IPS-15b (cell line): ENCODE measurements around the gene TMEM254.
"Not testable (repeated sequence)": the region's sequence is repeated elsewhere in the genome, so short reads cannot be mapped to it uniquely, and the experiment has no call there.

Source experiments
- H3K27me3 ChIP-seq: one replicate; pipeline ENCODE4 v1.6.1; 2013; ENCODE audit warnings: low read length; ENCODE audit not compliant: control insufficient read depth, insufficient read depth
- H3K36me3 ChIP-seq: one replicate; pipeline ENCODE4 v1.6.1; 2013; ENCODE audit warnings: low read length; ENCODE audit not compliant: control insufficient read depth, insufficient read depth
- H3K4me1 ChIP-seq: one replicate; pipeline ENCODE4 v1.6.1; 2013; ENCODE audit warnings: mild to moderate bottlenecking, low read length; ENCODE audit not compliant: control insufficient read depth, insufficient read depth
- H3K4me3 ChIP-seq: one replicate; pipeline ENCODE4 v1.5.1; 2013; ENCODE audit warnings: low read depth, low read length
- H3K9ac ChIP-seq: one replicate; pipeline ENCODE4 v1.6.1; 2013; ENCODE audit warnings: low read depth, mild to moderate bottlenecking, low read length
- H3K9me3 ChIP-seq: one replicate; pipeline ENCODE4 v1.6.1; 2013; ENCODE audit warnings: mild to moderate bottlenecking, low read length; ENCODE audit not compliant: control insufficient read depth, insufficient read depth

Gene TMEM254

GRCh38 chr10:80079312-80079719, 851 bp downstream of the TMEM254 start:
- Histone ChIP-seq H3K9ac (peak overlapping the region; percentile 60), H3K36me3 (no peaks in the 10 kb centered on the region), H3K9me3 (no peaks in the 10 kb centered on the region)

GRCh38 chr10:80081026-80081425, 2.6 kb downstream of the TMEM254 start:
- H3K36me3 ChIP-seq: no peaks in the 10 kb centered on the region

More at GRCh38 chr10:80079312-80079719, 851 bp downstream of the TMEM254 start:
- no peaks in the 10 kb centered on the region for H3K4me1 ChIP-seq
- no peaks in the 10 kb centered on the region for H3K27me3 ChIP-seq
- H3K4me3 ChIP-seq: peak overlapping the region; percentile 83

GRCh38 chr10:80081801-80082750, 3.6 kb downstream of the TMEM254 start:
- Histone ChIP-seq H3K9me3 (no peaks in the 10 kb centered on the region), H3K9ac (no peak overlapping the region), H3K4me1 (no peaks in the 10 kb centered on the region), H3K4me3 (no peak overlapping the region), H3K36me3 (no peaks in the 10 kb centered on the region), H3K27me3 (no peaks in the 10 kb centered on the region)

More at GRCh38 chr10:80081026-80081425, 2.6 kb downstream of the TMEM254 start:
- Histone ChIP-seq H3K9ac (no peak overlapping the region), H3K4me3 (no peak overlapping the region), H3K27me3 (no peaks in the 10 kb centered on the region), H3K4me1 (no peaks in the 10 kb centered on the region), H3K9me3 (no peaks in the 10 kb centered on the region)

- Histone ChIP-seq H3K27me3 (no peaks in the 10 kb centered on the region), H3K4me1 (no peaks in the 10 kb centered on the region), H3K9ac (no peak overlapping the region), H3K36me3 (no peaks in the 10 kb centered on the region), H3K9me3 (no peaks in the 10 kb centered on the region), H3K4me3 (no peak overlapping the region)
Measured at GRCh38 chr10:80090121-80090520, 11.7 kb downstream of the TMEM254 start.

- Histone ChIP-seq H3K27me3 (no peaks in the 10 kb centered on the region), H3K9me3 (no peaks in the 10 kb centered on the region), H3K36me3 (no peaks in the 10 kb centered on the region), H3K4me1 (no peaks in the 10 kb centered on the region), H3K9ac (no peak overlapping the region), H3K4me3 (no peak overlapping the region)
Measured at GRCh38 chr10:80094231-80094630, 15.8 kb downstream of the TMEM254 start.

GRCh38 chr10:80098272-80098671, 19.8 kb downstream of the TMEM254 start:
- not testable (repeated sequence) for H3K9me3 ChIP-seq, H3K4me3 ChIP-seq, H3K27me3 ChIP-seq, H3K36me3 ChIP-seq, H3K4me1 ChIP-seq, H3K9ac ChIP-seq

GRCh38 chr10:80099295-80099694, 20.8 kb downstream of the TMEM254 start:
- H3K9ac ChIP-seq, H3K4me1 ChIP-seq, H3K36me3 ChIP-seq, H3K27me3 ChIP-seq, H3K9me3 ChIP-seq, H3K4me3 ChIP-seq: not testable (repeated sequence)

GRCh38 chr10:80100116-80100515, 21.7 kb downstream of the TMEM254 start:
- Histone ChIP-seq H3K4me1 (peaks cover 12% of the 10 kb centered on the region), H3K36me3 (no peaks in the 10 kb centered on the region), H3K9me3 (no peaks in the 10 kb centered on the region), H3K9ac (no peak overlapping the region), H3K4me3 (no peak overlapping the region), H3K27me3 (no peaks in the 10 kb centered on the region)

GRCh38 chr10:80100861-80101695, 22.6 kb downstream of the TMEM254 start:
- H3K27me3 ChIP-seq: no peaks in the 10 kb centered on the region
- H3K36me3 ChIP-seq: no peaks in the 10 kb centered on the region
- H3K4me3 ChIP-seq: no peak overlapping the region
- H3K9ac ChIP-seq: no peak overlapping the region
- H3K9me3 ChIP-seq: no peaks in the 10 kb centered on the region
- peaks cover 20% of the 10 kb centered on the region for H3K4me1 ChIP-seq

GRCh38 chr10:80104066-80104926, 25.8 kb downstream of the TMEM254 start:
- H3K4me3 ChIP-seq: no peak overlapping the region
- H3K9ac ChIP-seq: no peak overlapping the region
- no peaks in the 10 kb centered on the region for H3K36me3 ChIP-seq
- no peaks in the 10 kb centered on the region for H3K27me3 ChIP-seq
- no peaks in the 10 kb centered on the region for H3K9me3 ChIP-seq
- H3K4me1 ChIP-seq: peaks cover 25% of the 10 kb centered on the region

- H3K4me3 ChIP-seq: no peak overlapping the region
- H3K27me3 ChIP-seq: no peaks in the 10 kb centered on the region
- H3K9ac ChIP-seq: no peak overlapping the region
- H3K4me1 ChIP-seq: peaks cover 22% of the 10 kb centered on the region
- H3K36me3 ChIP-seq: no peaks in the 10 kb centered on the region
- H3K9me3 ChIP-seq: no peaks in the 10 kb centered on the region
Measured at GRCh38 chr10:80108576-80109239, 30.2 kb downstream of the TMEM254 start.
